ENCODE results near the gene CCDC158.
"Not testable (repeated sequence)": the region's sequence is repeated elsewhere in the genome, so short reads cannot be mapped to it uniquely, and the experiment has no call there.

CCDC158 gene

GRCh38 chr4:76307660-76308014 is 113.3 kb downstream of the CCDC158 start:
- DNase-seq = no peak

- peak; percentile 39 for DNase-seq
These were observed 113.9 kb downstream of the CCDC158 start for GRCh38 chr4:76306882-76307659.

GRCh38 chr4:76305971-76306881 is 114.7 kb downstream of the CCDC158 start, which contains the start of gene STBD1:
Gene STBD1 (plus strand): TSS chr4:76306733. CDS start chr4:76306770, 37 bp downstream.
- DNase-seq = peak; percentile 64

GRCh38 chr4:76305033-76305687 is 115.8 kb downstream of the CCDC158 start:
- DNase-seq = no peak

GRCh38 chr4:76302826-76303438 is 118.0 kb downstream of the CCDC158 start:
- DNase-seq = no peak

GRCh38 chr4:76301775-76302162 is 119.2 kb downstream of the CCDC158 start:
- no peak for DNase-seq

GRCh38 chr4:76301068-76301774 is 119.7 kb downstream of the CCDC158 start:
- peak; percentile 77 for DNase-seq

- no peak for DNase-seq
These were observed 120.9 kb downstream of the CCDC158 start for GRCh38 chr4:76300012-76300411.

- DNase-seq = no peak
These were observed 122.7 kb downstream of the CCDC158 start for GRCh38 chr4:76298227-76298626.

GRCh38 chr4:76296286-76296820 is 124.6 kb downstream of the CCDC158 start:
- no peak for DNase-seq

- DNase-seq = no peak
These were observed 127.2 kb downstream of the CCDC158 start for GRCh38 chr4:76293772-76294171.

GRCh38 chr4:76292730-76293129 is 128.2 kb downstream of the CCDC158 start:
- DNase-seq = no peak

- DNase-seq = not testable (repeated sequence)
These were observed 133.1 kb downstream of the CCDC158 start for GRCh38 chr4:76287811-76288210.

GRCh38 chr4:76283900-76284299 is 137.0 kb downstream of the CCDC158 start:
- DNase-seq = no peak

- DNase-seq = no peak
These were observed 137.8 kb downstream of the CCDC158 start for GRCh38 chr4:76282941-76283689.

- DNase-seq = not testable (repeated sequence)
These were observed 139.3 kb downstream of the CCDC158 start for GRCh38 chr4:76281594-76281993.

GRCh38 chr4:76280488-76281441 is 140.2 kb downstream of the CCDC158 start:
- no peak for DNase-seq

- no peak for DNase-seq
These were observed 141.5 kb downstream of the CCDC158 start for GRCh38 chr4:76279462-76279861.

GRCh38 chr4:76278583-76278982 is 142.4 kb downstream of the CCDC158 start:
- no peak for DNase-seq

GRCh38 chr4:76277667-76278066 is 143.3 kb downstream of the CCDC158 start:
- no peak for DNase-seq
